HG03135 (cell line): Measurements from ENCODE around the gene BRD2.

Source experiments
- ATAC-seq: cut with Tn5 transposase; IDR thresholded peaks from one replicate; pipeline ENCODE4 v1.9.1; 2021; ENCODE audit warnings: mild to moderate bottlenecking, moderate library complexity; ENCODE audit not compliant: unreplicated experiment

Gene BRD2

GRCh38 chr6:32947552-32948465 lies 20.6 kb upstream of the BRD2 start:
- no peak for ATAC-seq

DNA sequence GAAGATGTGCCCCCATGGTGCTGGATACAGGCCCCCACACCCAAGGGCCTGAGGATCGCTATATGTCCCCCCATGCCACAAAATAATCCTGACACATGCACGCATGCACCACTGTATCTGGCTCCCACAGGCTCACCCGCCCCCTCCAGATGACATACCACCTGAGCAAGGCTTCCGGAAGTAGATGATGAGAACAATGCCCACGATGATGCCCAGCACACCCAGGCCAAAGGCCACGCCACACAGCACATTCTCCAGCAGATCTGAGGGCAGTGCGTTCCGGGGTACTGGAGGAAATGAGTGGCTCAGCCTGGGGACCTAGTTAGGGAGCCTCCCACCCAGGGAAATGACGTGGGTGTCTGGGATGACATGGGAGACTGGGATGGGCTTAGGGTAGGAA lies 19.3 kb upstream of the BRD2 start:
- ATAC-seq, result no peak

DNA sequence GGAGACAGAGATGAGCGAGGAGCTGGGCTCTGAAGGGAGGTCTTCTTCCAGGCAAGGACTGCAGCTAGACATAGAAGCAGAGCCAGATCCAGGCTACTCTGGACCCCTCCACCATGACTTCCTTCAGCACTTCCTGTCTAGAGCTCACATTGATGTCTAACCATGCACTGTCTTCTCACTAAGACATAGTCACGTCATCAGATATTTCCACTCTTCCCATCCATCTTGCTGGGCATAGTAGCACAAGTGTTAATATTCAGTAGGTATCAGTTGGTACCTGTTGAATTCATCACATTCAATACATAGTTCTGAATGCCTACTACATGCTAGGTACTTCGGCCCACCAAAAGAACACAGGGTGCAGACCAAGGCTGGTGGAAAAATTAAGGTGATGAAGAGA lies 18.4 kb upstream of the BRD2 start:
- ATAC-seq, result no peak

DNA sequence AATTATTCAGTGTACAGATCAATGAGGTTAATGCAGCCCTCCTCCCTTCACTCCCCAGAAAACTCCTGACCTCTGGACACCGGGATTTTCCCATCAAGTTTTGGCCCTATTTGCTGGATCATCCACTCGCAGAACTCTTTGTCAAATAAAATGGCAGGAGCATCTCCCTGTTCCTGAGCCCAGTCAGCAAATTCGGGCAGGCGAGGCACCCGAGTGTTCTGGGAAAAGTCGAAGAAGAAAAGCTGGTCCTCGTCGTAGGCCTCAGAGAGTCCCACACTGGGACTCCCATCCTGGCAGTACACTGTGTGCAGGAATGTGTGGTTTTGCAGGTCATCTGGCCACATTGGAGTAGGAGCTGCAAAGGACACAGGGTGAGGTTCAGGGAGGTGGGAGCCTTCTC lies 17.9 kb upstream of the BRD2 start:
- no peak for ATAC-seq

DNA sequence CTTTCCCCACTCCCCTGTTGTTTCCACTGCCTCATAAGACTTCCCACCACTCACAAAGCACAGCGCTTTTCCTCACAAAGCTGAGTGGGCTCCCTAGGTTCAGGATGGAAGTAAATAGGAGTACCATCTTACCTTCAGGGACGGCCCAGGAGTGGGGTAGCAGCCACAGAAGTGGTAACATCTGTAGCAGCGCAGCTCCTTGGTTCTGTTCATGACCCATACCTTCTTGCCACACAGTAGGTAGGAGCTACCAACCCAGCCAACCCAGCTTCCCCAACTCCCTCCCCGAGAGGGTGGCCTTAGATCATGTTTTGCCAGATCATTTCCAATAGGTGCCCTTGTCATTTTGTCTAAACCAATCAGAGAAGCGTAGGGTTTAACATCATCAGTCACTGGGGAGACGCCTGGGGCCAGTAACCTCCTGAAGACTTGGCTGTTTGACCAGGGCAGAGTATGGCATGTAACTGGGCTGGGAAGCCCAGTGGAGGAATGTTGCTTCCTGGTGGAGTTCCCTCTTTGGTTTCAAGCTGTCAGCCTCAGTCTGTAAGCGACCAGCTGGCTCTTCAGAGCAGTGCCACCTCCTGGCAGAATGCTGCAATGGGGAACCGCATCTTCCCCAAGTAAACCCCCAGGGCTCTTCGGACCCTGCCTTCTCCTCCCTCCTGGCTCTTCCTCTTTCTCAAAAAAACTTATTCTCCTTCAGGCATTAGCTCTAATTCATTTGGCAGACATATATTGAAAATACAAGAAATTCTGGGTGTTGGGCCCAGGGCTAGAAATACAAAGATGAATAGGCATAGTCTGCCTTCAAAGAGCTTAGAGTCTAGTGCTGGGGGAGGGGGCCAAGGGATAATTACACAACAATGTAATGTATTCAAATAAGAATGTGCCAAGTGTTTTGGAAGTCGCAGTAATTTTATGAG lies 15.3 kb upstream of the BRD2 start, which contains the start of gene HLA-DMA:
HLA-DMA (minus strand) TSS at position 281 of the 923 bp plus-strand sequence; CDS start at position 220, 61 bp downstream.
- ATAC-seq, result peak; percentile 91

DNA sequence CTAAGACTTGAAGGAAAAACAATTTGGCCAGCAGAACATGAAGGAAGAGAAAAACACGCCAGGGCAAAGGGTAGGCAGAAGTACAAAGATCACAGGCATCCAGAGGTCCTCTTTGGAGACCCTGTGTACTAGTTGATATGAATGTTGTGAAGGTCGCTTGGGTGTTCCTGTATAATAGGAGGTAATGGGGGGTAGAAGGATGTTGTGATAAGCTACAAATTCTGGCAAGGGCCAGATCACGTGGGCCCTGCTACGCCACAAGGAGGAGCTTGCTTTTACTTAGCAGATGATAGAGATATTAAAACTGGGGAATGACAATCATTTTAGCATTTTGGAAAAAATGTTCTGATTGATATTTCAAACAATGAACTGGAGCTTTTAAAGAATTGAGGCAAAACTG lies 14.6 kb upstream of the BRD2 start:
- ATAC-seq, result no peak

GRCh38 chr6:32954267-32954666 lies 14.1 kb upstream of the BRD2 start:
- no peak for ATAC-seq

GRCh38 chr6:32954986-32955802 lies 13.2 kb upstream of the BRD2 start:
- no peak for ATAC-seq

DNA sequence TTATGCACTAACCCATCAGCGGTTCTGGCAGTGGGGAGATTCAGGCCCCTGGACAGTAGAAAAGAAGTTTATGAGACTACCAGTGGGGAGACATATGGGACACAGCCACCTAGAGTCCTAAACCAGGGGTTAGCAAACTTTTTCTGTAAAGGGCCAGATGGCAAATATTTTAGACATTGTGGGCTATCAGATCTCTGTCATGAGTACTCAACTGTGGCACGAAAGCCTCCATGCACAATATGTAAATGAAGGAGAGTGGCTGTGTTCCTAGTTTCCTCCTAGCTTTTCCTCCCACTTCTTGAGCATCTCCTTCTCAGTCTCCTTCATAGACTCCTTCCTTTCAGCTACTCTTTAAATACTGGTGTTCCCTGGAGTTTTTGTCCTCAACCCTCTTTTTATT lies 12.2 kb upstream of the BRD2 start:
- ATAC-seq, result no peak

GRCh38 chr6:32960563-32960962 lies 7.8 kb upstream of the BRD2 start:
- no peak for ATAC-seq

- no peak for ATAC-seq
These were observed 6.1 kb upstream of the BRD2 start for GRCh38 chr6:32962213-32962826.

- ATAC-seq, result no peak
These were observed 4.5 kb upstream of the BRD2 start for GRCh38 chr6:32963866-32964265.

GRCh38 chr6:32964776-32965175 lies 3.6 kb upstream of the BRD2 start:
- ATAC-seq, result no peak

- no peak for ATAC-seq
These were observed 973 bp upstream of the BRD2 start for GRCh38 chr6:32967151-32968091.

DNA sequence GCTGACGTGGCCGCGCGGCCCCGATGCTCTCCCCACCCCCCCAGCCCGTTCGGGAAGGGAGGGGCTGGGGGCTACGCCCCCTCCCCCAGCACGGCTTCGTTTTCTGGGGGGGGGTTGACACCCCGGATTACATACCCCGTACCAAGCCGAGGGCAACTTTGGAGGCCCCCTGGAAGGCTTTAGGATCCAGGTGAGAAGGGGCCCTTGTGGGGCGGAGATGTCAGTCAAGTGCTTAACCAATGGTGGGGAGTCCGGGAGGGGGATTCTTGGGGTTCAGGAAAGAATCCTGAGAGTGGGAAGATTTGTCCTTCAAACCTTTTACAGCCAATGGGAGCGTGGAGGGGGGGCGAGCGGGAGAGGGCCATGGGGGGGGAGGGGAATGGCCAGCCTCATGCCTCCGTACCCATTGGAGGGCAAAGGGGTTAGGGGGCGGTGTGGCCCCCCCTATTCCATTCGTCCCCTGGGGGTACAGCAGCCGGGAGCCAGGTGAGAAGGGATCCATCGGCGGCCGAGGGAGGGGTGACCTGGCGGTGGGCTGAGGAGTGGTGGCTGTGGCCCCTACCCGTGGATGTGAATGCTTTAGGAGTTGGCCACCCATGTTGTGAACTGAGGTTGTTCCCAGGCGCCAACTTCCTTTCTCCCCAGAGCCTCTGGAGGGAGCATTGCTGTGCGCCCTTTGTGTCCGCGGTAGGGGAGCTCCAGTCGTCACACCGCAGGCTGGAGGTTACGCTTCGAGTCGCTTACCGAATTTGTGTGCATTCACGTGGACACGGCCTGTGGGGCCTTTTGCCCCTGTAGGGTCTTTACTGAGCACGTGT lies 682 bp downstream of the BRD2 start:
- no peak for ATAC-seq

DNA sequence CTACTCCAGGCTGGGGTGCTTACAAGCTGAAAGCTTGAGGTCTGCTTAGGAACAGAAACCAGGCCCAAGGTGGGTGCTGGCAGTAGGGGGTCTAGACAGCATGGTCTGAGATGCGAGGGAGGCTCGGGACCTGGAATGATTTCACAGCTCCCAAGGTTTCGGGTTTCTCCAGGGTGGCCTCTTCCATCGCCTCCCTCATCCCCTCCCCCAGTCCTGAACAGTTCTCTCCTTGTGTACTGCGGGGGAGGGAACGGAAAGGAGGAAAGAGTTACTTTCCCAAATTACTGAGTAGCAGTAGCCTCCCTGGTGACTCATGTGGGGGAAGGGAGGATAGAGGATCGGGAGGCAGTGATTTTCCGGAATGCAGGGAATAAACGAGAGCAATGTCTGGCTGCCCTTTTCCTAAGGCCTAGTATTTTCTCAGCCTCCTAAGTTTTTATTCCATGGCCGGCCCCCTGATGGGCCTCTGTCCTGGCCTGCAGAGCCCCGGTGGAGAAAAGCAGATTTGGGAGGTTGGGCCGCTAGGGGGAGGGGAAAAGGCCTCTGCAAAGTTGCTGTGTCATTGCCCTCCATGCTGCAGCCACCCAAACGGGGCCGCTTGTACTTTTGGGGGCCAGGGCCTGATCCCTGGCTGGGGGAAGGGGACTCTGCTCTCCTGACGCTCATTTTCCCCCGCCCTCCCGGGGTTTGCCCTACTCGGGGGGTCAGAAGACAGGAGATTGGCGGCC lies 1.5 kb downstream of the BRD2 start:
- ATAC-seq, result no peak

- no peak for ATAC-seq
These were observed 2.2 kb downstream of the BRD2 start for GRCh38 chr6:32970413-32971241.
